Fibroblast of the aortic adventitia (primary cell): ENCODE measurements around the gene PRKAB2. TPM values are rescaled to one million over a fixed set of nuclear protein-coding genes. Genes with fewer than 3 reads are reported as not detected.
"Not testable (repeated sequence)": the region's sequence is repeated elsewhere in the genome, so short reads cannot be mapped to it uniquely, and the experiment has no call there.

Source experiments
- DNase-seq: peaks from one replicate; pipeline ENCODE4 v3.0.0-alpha.2; 2010; ENCODE audit warnings: low read depth
- H3K4me3 ChIP-seq: 2 replicates; pipeline ENCODE4 v1.5.1; 2011; ENCODE audit warnings: low read depth, mild to moderate bottlenecking, control low read depth, low read length, moderate library complexity
- CTCF ChIP-seq: IDR thresholded peaks from 2 replicates; pipeline ENCODE4 v1.5.1; 2011; ENCODE audit warnings: mild to moderate bottlenecking, low read length, control low read depth, inconsistent platforms; ENCODE audit not compliant: insufficient read depth
- total RNA-seq: library from RNA; depleted of rRNA; stranded (reverse); fragments of >200 nt; gene quantifications from 2 replicates; pipeline ENCODE4 v1.2.3, GENCODE V29; 2012; ENCODE audit warnings: low replicate concordance

The PRKAB2 gene
- total RNA-seq, 1 donor: 16.3 TPM

- no peak for DNase-seq
- TF ChIP-seq CTCF: no peak
- no peak overlapping the region for H3K4me3 ChIP-seq
Observed at GRCh38 chr1:147207192-147207591, 34.9 kb upstream of the PRKAB2 start.

DNA sequence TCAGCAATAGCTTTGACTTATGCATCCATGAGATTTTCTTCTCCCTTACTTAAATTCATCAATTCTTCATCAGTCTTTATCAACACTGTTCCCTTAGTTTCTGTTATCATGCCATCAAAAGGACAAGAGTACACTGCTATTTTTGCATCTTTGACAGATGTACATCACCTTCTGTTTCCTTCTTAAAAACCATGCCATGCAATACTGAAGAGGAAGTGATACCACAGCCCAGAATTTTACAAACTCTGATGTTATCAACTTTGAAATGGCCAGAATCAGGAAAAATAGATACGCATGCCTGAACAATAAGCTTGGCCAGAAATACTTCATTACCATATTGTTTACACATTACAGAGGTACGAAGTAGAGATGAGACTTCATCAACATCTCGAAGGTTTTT lies 31.8 kb upstream of the PRKAB2 start:
- no peak for TF ChIP-seq CTCF
- no peak for DNase-seq
- no peak overlapping the region for H3K4me3 ChIP-seq

DNA sequence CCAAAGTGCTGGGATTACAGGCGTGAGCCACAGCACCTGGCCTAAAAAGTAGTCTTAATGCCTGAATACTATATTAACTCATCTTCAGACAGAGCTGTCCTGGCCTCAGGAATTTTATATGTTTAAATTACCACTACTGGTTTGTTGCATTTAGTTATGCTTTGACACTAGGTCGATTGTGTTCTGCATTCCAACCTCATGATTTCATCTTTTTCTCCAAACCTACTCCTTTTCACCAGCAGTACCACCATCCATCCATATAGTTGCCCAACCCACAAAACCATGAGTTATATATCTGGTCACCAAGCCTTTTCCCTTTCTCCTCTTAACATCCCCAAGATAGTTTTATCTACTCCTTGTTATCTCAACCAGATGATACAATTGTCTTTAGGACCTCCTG lies 30.3 kb upstream of the PRKAB2 start:
- H3K4me3 ChIP-seq: no peak overlapping the region
- TF ChIP-seq CTCF: no peak
- no peak for DNase-seq

DNA sequence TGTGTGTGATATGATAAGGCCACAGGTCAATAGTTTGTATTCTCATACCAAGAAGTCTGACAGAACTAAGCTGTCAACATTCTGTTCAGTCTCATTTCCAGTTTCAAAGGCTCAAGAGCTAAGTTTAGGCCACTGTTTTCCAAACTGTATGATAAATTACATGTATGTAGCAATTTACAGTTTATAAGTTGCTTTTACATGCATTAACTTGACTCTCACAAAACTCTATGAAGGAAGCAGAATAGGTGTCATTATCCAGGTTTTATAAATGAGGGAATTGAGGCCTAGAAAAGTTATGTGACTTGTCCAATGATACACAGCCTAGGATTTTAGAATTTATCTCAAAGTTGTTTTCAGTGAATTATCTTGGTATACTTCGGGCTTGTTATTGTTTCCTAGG lies 29.5 kb upstream of the PRKAB2 start:
- H3K4me3 ChIP-seq: no peak overlapping the region
- no peak for DNase-seq
- no peak for TF ChIP-seq CTCF

DNA sequence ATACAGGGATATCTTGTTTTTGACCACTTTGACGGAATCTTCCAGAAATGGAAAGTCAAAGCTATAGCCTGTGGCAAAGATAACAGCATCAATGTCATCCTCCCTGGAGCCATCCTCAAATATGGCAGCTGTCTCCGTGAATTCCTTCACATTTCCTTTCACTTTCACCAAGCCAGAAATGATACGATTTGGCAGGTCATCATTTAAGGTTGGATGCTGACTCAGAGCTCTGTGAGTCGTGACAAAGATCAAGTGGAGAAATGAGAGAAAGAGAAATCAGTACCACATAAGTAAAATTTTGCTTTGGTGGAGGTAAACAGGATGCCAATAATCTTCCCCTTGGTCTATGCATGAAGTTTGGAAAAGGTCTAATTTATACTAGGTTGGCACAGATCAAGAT lies 29.0 kb upstream of the PRKAB2 start:
- TF ChIP-seq CTCF: no peak
- no peak overlapping the region for H3K4me3 ChIP-seq
- no peak for DNase-seq

- H3K4me3 ChIP-seq, DNase-seq: not testable (repeated sequence)
Observed at GRCh38 chr1:147197324-147197723, 25.1 kb upstream of the PRKAB2 start.

DNA sequence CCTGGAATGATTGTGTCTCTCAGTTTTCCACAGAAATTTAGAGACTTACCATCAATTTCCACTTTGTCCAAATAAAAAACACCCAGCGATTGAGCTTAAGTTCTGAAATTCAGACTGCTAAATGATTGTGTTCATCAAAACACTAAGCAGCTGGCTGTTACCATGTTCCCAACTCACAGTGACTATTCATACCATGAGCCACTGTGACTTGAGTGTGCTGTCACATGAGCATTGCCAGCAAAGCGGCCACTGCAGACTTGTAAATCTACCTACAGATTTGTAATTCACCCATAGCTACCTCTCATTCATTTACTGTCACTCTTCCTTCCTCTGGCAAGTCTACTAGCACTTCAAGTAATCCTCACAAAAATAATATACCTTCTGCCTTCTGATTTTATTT lies 17.2 kb upstream of the PRKAB2 start:
- no peak for DNase-seq
- no peak for TF ChIP-seq CTCF
- H3K4me3 ChIP-seq: no peak overlapping the region

- no peak overlapping the region for H3K4me3 ChIP-seq
- TF ChIP-seq CTCF: no peak
- no peak for DNase-seq
Observed at GRCh38 chr1:147185432-147185831, 13.2 kb upstream of the PRKAB2 start.
